Measurements from ENCODE around the gene PRKCQ. TPM values are rescaled to one million over a fixed set of nuclear protein-coding genes. Genes with fewer than 3 reads are reported as not detected.

Gene PRKCQ
- polyA plus RNA-seq, 1 donor (not counting 4 experiments of a cell fraction or from before 2014, with no cell fraction given) = 7.5 TPM

- dilution Hi-C loops (cut with MboI; ENCODE audit: extremely low pct_ligation_motif_present, low sequenced_read_pairs) = no loop called here
- peak overlapping the region; percentile 72 for H3K9ac ChIP-seq (ENCODE audit: control insufficient read depth, extremely low read depth, insufficient read depth, low read length)
- no peak overlapping the region for H2AFZ ChIP-seq (ENCODE audit: control insufficient read depth, low read length)
- DNase-seq (ENCODE audit: low read depth, low spot score) (peak; percentile 17), FAIRE-seq (peak; percentile 72)
- no peaks in the 10 kb centered on the region for H3K9me3 ChIP-seq (ENCODE audit: control insufficient read depth, low read depth, low read length)
- no peaks in the 10 kb centered on the region for H3K27me3 ChIP-seq (ENCODE audit: control insufficient read depth, extremely low read depth, insufficient read depth, low read length)
- no peaks in the 10 kb centered on the region for H3K79me2 ChIP-seq (ENCODE audit: control insufficient read depth, insufficient read depth, low read length)
- H3K4me1 ChIP-seq (ENCODE audit: control insufficient read depth, extremely low read depth, insufficient read depth, low read length) = peaks cover 43% of the 10 kb centered on the region
- peak overlapping the region; percentile 88 for H3K27ac ChIP-seq (ENCODE audit: control insufficient read depth, insufficient read depth, low read length)
- H3K36me3 ChIP-seq (ENCODE audit: control insufficient read depth in 2 of 2, extremely low read depth in 1 of 2, insufficient read depth in 2 of 2, low read length in 2 of 2) = no peaks in the 10 kb centered on the region
- TF ChIP-seq CTCF (optimal IDR thresholded peaks at IDR 0.05 in 1 of 3, IDR thresholded peaks at IDR 0.05 in 1 of 3, conservative IDR thresholded peaks at IDR 0.05 in 1 of 3; ENCODE audit: extremely low read depth in 1 of 3, insufficient read depth in 2 of 3, low read length in 3 of 3) (no peak), EZH2 (IDR thresholded peaks at IDR 0.05; ENCODE audit: low read length) (no peak)
- H3K4me3 ChIP-seq (ENCODE audit: control insufficient read depth in 2 of 3, extremely low read depth in 1 of 3, insufficient read depth in 2 of 3, low read depth in 1 of 3, low read length in 3 of 3) = peak overlapping the region in 2 of 3 experiments; percentile 30 to 65
- H4K20me1 ChIP-seq (ENCODE audit: control insufficient read depth, extremely low read depth, insufficient read depth, low read length) = no peaks in the 10 kb centered on the region
- H3K4me2 ChIP-seq (ENCODE audit: control insufficient read depth, extremely low read depth, insufficient read depth, low read depth, low read length) = peak overlapping the region; percentile 94
- no peaks in the 10 kb centered on the region for H3K9me1 ChIP-seq (ENCODE audit: control insufficient read depth, extremely low read depth, insufficient read depth, low read length)
Observed at GRCh38 chr10:6493521-6494441, 86.3 kb downstream of the PRKCQ start.

- peak overlapping the region; percentile 23 to 73 (median 65) for H3K4me3 ChIP-seq (ENCODE audit: control insufficient read depth in 2 of 3, extremely low read depth in 1 of 3, insufficient read depth in 2 of 3, low read depth in 1 of 3, low read length in 3 of 3)
- dilution Hi-C loops (cut with MboI; ENCODE audit: extremely low pct_ligation_motif_present, low sequenced_read_pairs) = no loop called here
Observed at GRCh38 chr10:6492896-6493295, 87.2 kb downstream of the PRKCQ start.

More at GRCh38 chr10:6492896-6493295, 87.2 kb downstream of the PRKCQ start:
- DNase-seq (ENCODE audit: low read depth, low spot score) (no peak), FAIRE-seq (no peak)
- H3K27me3 ChIP-seq (ENCODE audit: control insufficient read depth, extremely low read depth, insufficient read depth, low read length) = no peaks in the 10 kb centered on the region
- H3K9ac ChIP-seq (ENCODE audit: control insufficient read depth, extremely low read depth, insufficient read depth, low read length) = peak overlapping the region; percentile 72
- peak overlapping the region; percentile 94 for H3K4me2 ChIP-seq (ENCODE audit: control insufficient read depth, extremely low read depth, insufficient read depth, low read depth, low read length)
- H3K36me3 ChIP-seq (ENCODE audit: control insufficient read depth in 2 of 2, extremely low read depth in 1 of 2, insufficient read depth in 2 of 2, low read length in 2 of 2) = no peaks in the 10 kb centered on the region
- no peaks in the 10 kb centered on the region for H4K20me1 ChIP-seq (ENCODE audit: control insufficient read depth, extremely low read depth, insufficient read depth, low read length)
- TF ChIP-seq EZH2 (IDR thresholded peaks at IDR 0.05; ENCODE audit: low read length) (no peak), CTCF (optimal IDR thresholded peaks at IDR 0.05 in 1 of 3, IDR thresholded peaks at IDR 0.05 in 1 of 3, conservative IDR thresholded peaks at IDR 0.05 in 1 of 3; ENCODE audit: extremely low read depth in 1 of 3, insufficient read depth in 2 of 3, low read length in 3 of 3) (no peak)
- peak overlapping the region; percentile 88 for H3K27ac ChIP-seq (ENCODE audit: control insufficient read depth, insufficient read depth, low read length)
- peaks cover 39% of the 10 kb centered on the region for H3K4me1 ChIP-seq (ENCODE audit: control insufficient read depth, extremely low read depth, insufficient read depth, low read length)
- H3K79me2 ChIP-seq (ENCODE audit: control insufficient read depth, insufficient read depth, low read length) = no peaks in the 10 kb centered on the region
- H2AFZ ChIP-seq (ENCODE audit: control insufficient read depth, low read length) = no peak overlapping the region
- no peaks in the 10 kb centered on the region for H3K9me1 ChIP-seq (ENCODE audit: control insufficient read depth, extremely low read depth, insufficient read depth, low read length)
- H3K9me3 ChIP-seq (ENCODE audit: control insufficient read depth, low read depth, low read length) = no peaks in the 10 kb centered on the region

All from keratinocyte (primary cell).